Stimulated activated CD8-positive, alpha-beta memory T cell treated with anti-CD3 and anti-CD28 coated beads, Interleukin-2, amount 100 ng/mL, for 48 hours (primary cell): ENCODE data around the gene PLOD1.
"Not testable (repeated sequence)": the region's sequence is repeated elsewhere in the genome, so short reads cannot be mapped to it uniquely, and the experiment has no call there.

ENCODE experiments used
- DNase-seq, 2 donors: peaks; one replicate each; pipeline ENCODE4 v3.0.0-alpha.2; 2020; ENCODE audit warnings: low read depth in 2 of 2

PLOD1 gene

DNA sequence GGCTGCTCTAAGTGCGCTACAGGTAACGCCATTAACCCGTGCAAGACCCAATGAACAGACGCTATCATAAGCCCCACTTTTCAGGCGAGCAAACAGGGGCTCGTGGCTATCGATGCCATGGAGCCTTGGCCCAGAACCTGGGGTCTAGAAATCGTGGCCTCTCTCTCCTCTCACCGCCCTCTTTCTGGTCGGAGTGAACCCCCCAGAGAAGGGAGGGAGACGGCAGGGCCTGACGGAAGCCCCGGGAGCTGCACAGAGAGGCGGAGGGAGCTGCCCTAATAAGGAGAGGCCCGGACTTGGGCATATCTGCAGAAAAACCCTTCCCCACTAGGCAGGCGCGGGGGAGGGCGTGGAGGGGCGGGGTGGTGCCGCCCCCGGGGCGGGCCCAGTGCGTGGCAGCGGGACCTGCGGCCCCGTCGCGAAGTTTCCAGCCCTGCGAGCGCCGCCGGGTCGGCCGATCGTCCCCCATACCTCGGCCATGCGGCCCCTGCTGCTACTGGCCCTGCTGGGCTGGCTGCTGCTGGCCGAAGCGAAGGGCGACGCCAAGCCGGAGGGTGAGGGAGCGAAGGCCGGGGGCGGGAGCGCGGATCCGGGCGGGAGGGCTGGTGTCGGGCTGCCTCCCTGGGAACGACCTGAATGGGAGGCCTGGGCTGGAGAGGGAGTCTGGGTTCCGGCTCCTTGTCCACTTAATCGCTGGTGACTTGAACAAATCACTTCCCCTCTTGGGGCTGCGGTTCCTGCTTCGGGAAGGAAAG, at the start of gene PLOD1:
Gene PLOD1, plus strand, starts transcription at position 416 of the 755 bp plus-strand sequence. Its CDS starts 63 bp downstream, at position 479.
- DNase-seq = peak; percentile 82 to 86

DNA sequence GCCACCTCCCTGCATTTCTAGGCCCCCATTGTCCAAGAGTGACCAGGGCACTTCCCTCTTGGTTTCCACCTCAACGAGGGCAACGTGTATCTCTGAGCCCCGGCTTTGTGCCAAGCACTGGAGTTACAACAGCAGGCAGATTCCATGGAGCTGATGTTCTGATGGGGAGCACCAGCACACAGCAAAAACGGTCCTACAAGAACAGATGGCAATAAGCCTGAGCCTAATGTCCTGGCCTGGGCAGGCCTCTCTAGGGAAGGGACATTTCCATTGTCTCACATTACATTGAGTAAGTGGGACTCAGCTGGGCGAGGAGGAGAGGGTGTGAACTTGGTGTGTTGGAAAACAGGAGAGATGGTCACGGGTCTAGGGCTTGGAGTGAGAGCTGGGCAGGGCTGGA, 48.6 kb upstream of the PLOD1 start:
- no peak for DNase-seq

DNA sequence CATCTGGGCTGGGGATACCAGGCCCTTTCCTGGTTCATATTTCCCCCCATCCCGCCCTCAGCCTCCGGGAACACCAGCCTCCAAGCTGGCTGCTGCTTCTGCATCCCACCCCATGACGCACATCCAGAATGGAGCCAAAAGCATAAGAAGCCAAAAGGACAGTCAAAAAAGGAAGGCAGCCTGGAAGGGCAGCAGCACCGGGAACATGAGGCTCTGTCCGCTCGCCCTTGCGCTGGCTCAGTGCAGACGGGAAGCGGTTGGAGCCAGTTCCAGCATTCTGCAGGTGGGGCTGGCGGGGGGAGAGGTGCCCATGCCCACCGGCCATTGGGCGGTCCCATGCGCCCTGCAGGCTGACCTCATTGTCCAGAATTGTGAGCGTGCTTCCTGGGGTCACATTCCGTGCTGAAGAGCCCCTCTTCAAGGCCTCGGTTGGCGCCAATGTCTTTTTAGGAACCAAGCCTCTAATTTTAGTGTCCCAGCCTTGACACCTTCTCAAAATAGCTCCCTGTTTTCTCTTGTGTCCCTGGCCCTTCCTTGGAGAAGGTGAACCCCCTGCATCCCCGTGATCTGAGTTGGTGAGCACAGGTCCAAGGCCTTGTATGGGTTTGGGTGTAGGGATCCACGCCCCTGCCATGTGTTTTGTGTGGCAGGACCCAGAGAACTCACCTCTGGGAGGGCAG, 47.4 kb upstream of the PLOD1 start:
- DNase-seq = no peak

DNA sequence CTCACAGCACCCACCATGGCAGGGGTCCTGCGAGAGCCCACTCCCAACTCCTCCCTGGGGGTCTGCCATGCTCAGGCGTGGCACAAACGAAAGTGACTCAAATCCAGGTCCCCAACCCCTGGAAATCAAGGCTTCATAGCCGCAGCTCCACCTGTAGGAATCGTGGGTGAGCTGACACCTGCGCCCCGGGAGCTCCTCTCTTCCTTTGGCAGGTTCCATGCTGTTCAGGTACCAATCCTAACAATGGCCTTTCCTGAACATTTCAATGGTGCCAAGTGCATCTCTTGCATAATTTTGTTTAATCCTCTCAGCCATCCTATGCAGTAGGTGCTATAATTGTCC, 46.9 kb upstream of the PLOD1 start:
- DNase-seq = no peak

DNA sequence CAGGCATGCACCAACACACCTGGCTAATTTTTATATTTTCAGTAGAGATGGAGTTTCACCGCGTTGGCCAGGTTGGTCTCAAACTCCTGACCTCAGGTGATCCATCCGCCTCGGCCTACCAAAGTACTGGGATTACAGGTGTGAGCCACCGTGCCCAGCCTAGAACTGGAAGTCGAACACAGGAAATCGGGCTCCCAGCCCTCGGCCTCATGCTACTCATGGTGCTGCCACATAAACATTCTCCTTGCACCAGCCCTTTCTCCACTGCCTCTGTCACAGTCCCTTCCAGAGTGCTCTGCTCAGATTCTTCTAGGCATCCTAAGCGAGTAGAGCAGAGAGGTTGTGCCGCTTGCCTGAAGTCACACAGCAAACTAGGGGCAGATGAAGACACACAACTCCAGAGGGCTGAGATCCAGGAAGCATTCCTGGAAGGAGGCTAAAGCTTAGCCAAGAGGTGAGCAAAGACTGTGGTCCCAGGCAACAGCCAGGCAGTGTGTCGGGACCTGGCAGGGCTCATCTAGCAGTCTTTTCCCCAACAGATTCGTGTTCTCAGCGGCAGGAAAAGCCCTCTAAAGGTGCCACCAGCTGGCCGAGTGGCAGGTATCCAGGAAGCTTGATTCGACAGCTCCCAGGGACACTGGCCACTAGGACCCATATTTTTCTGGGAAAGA, 46.2 kb upstream of the PLOD1 start:
- no peak for DNase-seq

DNA sequence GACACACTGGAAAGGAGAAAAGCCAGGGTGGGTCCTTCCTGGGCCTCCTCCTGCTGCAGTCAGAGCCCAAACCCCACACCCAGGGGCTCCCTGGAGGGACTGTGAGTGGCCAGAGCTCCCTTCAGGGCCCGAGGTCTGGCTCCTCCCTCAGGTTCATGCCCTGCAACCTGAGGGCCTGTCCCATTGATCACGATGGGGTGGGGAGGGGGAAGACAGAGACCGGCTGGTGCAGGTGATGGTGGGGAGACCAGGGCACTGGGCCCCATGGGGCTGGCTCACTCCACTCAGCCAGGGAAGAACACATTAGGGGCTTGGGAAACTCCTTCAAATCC, 45.7 kb upstream of the PLOD1 start:
- no peak for DNase-seq

DNA sequence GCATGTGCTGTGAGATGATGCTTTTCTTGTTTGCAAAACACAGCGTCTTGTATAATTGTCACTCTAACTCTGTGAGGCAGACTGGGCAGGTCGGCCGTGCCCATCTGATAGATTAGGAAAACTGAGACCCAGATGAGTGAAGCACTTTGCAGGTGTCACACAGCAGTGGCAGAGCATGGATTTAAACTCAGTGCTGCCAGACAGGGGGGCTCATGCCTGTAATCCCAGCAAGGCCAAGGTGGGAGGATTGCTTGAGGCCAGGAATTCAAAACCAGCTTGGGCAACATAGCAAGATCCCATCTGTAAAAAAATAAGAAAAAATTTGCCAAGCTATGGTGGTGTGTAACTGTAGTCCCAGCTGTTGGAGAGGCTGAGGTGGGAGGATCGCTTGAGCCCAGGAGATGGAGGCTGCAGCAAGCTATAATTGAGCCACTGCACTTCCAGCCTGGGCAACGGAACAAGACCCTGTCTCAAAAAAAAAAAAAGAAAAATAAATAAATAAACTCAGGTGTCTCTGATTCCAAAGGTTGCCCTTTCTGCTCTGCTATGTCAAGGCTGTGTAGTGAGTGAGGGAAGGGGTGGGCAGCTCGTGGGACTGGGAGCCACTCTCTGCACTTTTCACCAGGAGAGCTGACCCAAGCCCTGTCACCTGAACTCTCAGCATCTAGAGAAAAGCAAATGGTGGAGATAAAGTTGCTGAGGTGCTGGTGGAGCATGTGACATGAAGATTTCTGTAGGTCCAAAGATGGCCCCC, 42.9 kb upstream of the PLOD1 start:
- DNase-seq = no peak

DNA sequence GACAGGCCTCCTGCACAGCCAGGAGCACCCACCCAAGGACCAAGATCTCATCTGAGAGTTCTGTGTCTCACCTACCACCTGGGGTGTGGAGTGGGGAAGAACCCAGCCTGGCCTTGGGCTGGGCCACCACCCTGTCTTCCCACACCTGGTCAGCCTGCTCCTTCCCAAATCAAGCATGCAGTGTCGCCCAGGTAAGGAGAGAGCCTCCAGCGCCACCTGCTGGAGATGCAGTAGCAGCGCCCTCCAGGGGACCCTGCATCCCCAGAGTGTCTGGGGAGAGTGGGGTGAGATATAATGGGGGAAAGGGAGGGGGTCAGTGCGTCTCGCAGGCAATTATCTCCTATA, 40.6 kb upstream of the PLOD1 start:
- DNase-seq = peak; percentile 58 to 67

DNA sequence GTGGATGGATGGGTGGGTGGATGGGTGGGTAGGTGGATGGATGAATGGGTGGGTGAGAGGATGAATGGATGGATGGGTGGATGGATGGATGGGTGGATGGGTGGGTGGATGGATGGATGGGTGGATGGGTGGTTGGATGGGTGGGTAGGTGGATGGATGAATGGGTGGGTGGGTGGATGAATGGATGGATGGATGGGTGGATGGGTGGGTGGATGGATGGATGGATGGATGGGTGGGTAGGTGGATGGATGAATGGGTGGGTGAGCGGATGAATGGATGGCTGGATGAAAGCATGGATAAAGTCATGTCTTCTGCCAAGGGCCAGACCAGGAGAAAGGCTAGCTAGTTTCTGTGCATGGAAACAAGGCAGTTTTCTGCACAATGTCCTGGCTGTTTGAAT, 40.0 kb upstream of the PLOD1 start:
- not testable (repeated sequence) for DNase-seq

DNA sequence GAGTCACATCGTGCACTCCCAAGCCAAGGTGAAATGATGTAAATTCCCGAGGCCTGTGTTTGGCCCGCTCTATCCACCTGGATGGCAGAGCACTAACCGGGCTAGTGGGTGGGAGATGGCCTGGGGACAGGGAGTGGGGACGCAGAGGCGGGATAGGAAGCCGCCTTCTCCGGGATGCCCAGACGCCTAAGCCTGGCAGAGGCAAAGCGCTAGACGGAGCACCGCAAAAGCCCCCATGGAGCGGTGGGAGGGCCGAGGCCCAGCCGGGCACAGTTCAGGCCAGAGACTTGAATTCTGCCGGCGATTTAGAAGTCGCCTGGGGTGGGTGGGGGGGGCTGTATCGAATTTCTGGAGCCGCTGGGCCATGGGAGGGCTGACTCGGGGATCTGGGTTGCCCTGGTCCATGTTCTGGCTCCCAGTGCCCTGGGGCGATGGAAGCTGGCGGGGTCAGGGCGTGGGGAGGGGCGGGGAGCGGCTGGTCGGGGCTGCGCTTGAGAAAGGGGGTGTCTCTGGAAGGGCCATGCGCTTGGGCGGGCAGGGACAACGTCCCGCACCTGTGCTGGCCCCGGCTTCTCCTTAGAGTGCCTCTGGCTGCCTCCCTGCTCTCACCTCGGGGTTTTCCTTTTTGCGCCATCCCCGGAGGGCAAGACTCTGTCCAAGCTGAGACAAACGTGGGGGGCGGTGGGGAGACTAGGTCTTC, 36.3 kb upstream of the PLOD1 start:
- no peak for DNase-seq

DNA sequence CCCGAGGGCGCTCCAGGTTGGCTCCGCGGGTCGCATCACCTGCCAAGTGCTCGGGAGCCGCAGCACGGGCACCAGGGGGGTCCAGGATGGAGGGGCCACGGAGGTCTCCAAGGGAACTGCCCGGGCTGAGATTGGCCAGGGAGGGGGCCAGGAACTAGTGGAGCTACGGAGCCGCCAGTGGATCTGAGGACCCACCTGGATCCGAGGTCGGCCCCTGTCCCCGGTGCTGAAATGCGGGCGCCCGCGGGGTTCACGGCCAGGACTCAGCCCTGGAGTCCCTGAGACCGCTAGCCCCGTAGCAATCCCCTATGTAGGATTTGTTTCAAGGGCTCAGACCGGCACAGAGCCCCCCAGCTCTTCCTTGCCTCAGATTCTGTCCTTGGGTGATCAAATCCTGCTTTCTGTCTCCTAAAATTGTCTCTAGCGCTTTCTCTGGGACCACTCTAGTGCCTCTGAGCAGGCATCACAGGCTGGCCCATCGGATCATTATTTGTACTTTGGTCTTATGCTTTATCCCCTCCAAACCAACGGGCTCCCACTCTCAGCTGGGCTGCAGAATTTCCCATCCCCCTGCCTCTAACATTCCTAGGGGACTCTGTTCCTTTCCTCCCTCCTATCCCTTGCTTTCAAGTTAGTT, 35.6 kb upstream of the PLOD1 start:
- no peak for DNase-seq

DNA sequence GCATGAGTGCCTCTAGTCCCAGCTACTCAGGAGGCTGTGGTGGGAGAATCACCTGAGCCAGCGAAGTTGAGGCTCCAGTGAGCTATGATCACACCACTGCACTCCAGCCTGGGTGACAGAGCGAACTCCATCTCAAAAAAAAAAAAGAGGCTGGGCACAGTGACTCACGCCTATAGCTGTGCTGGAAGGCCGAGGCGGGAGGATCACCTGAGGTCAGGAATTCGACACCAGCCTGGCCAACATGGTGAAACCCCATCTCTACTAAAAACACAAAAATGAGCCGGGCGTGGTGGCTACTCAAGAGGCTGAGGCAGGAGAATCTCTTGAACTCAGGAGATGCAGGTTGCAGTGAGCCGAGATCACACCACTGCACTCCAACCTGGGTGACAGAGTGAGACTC, 33.1 kb upstream of the PLOD1 start:
- not testable (repeated sequence) for DNase-seq

DNA sequence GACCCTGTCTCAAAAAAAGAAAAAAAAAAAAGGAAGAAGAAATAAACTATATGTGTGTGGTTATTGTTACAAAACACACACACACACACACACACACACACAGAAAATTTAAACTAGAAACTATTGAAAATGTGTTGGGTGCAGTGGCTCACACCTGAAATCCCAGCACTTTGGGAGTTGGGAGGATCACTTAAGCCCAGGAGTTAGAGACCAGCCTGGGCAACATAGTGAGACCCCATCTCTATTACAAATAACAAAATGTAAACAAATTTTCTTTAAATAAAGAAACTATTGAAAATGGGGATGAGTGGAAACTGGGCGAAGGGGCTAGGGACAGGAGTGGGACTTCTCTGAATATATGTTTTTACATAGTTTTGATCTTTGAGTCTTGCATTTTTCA, 31.3 kb upstream of the PLOD1 start:
- DNase-seq = no peak

DNA sequence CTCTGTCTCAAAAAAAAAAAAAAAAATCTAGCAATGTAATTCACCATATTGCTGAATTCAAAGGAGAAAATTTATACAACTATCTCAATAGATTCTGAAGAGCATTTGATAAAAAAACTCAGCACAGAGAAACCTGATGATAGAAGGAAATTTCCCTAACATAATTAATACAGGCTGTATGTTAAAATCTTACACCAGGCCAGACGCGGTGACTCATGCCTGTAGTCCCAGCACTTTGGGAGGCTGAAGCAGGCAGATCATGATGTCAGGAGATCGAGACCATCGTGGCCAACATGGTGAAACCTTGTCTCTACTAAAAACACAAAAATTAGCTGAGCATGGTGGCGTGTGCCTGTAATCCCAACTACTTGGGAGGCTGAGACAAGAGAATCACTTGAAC, 30.4 kb upstream of the PLOD1 start:
- not testable (repeated sequence) for DNase-seq

DNA sequence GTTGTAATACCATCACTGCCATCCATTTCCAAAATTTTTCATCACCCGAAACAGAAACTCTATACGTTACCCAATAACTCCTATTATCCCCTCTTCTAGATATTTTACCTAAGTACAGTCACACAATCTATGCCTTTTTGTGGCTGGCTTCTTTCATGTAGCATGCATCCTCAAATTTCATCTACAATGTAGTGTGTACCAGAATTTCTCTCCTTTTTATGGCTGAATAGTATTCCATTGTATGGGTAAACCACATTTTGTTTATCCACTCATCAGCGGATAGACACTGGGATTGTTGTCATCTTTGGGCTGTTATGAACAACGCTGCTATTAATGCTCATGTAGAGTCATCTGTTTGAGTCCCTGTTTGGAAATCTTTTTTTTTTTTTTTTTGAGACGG, 29.5 kb upstream of the PLOD1 start:
- no peak for DNase-seq

DNA sequence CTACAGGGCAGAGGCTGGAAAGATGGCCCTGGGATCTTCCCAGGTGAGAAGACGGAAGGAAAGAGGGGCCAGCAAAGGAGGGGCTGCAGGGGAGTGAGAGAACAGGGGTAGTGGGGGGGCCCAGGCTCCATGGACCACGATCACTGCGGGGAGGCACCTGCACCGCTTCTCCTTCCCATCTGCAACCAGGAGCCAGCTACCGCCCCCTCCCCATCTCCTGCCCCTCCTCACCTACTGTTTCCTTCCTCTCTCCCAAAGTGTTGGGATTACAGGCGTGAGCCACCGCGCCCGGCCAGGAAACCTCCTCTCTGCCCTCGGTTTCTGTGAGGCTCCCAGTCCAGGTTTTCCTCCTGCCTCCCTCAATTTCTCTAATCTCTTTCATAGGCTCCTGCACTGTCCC, 27.6 kb upstream of the PLOD1 start:
- DNase-seq = no peak

DNA sequence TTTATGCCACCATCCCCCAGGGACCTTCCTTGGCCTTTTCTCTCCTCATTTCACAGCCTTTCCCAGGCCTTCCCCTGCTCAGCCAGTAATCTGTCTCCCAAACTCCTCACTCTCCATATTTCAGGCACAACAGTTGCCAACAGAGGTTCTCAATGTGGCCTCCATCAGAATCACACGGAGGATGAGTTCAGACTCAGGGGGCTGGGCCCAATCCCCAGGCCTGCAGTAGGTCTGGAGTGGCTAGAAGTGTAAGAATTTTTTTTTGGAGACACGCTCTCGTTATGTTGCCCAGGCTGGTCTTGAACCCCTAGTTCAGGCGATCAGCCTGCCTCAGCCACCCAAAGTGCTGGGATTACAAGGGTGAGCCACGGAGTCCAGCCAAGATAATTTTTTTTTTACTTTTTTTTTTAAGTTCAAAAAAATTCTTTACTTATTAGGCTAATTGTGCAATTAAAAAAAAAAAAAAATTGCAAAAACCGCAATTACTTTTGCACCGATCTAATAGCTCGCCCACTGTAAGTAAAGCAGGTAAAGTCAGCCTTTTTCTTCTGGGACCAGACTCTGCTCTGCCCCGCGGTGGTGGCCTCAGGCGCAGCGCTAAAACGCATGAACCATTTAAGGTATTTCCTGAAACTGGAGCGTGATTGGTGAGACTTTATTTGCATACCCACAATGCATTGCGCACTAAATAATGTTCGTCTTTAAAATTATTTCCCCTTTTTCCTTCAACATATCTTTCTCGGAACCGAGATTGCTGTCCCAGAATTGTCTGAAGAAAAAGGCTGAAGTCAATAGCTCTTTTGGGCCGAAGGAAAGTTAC, 27.0 kb upstream of the PLOD1 start:
- peak; percentile 70 to 78 for DNase-seq

DNA sequence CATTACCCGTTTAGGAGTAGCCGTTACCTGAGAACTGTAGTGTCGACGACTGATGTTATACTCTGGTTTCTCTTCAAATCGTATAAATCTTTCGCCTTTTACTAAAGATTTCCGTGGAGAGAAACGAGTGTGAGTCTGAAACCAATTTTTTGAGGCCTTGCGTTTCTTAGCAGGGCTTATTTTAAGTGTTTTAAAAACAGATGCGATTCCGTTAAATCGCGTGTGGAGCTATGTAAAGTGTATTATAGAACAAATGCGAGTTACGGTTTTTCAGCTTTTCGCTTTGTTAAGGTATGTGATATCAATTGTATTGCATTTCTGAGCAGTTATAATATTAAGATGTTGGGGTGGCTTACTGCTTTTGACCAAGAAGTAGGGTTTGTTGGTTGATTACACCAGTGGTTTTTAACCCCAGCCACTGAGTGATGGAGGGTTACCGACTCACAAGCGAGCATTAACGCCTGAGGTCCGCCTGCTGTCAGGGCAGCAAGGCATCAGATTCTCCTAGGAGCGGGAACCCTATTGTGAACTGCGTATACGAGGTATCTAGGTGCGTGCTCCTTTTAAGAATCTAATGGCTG, 26.3 kb upstream of the PLOD1 start:
- DNase-seq = peak in 1 of 2 donors; percentile 58

DNA sequence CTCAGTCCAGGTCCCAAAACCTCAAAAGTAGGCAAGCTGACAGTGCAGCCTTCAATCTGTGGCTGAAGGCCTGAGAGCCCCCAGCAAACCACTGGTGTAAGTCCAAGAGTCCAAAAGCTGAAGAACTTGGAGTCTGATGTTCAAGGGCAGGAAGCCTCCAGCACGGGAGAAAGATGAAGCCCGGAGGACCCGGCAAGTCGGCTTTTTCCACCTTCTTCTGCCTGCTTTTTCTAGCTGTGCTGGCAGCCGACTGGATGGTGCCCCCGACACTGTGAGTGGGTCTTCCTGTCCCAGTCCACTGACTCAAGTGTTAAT, 23.6 kb upstream of the PLOD1 start:
- DNase-seq = not testable (repeated sequence)

DNA sequence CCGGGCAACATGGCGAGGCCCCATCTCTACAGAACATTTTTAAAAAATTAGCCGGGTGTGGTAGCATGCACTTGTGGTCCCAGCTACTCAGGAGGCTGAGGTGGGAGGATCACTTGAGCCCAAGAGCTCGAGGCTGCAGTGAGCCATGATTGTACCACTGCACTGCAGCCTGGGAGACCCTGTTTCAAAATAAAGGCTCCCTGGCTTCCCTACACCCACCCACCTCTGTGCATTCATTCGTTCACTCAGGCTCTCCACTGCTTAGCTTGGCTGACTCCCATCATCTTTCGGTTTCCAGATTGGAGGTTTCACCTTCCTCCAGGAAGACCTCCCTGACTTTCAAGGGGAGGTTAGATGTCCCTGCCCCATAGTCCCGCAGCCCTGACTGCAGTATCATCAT, 22.5 kb upstream of the PLOD1 start:
- DNase-seq = no peak
